Endothelial cell of umbilical vein (primary cell): Measurements from ENCODE around the gene LGALS3. TPM values are rescaled to one million over a fixed set of nuclear protein-coding genes. Genes with fewer than 3 reads are reported as not detected.

Experiments
- BruUV-seq: library from RNA; stranded (reverse); fragments of 400-500 nt; replicated peaks from 2 replicates; lab custom pipeline; 2021; lab: Mats Ljungman, UMichigan
- CTCF ChIA-PET: fragments of 300-600, 350-600 bp; sonication (Branson Sonifier 250); formaldehyde crosslinking; loops from one replicate; lab custom pipeline; 2021; ENCODE audit warnings: antibody characterized with exemption, inconsistent platforms; lab: Charles Lee
- POLR2A ChIA-PET: fragments of 300-600, 350-600 bp; sonication (Branson Sonifier 250); formaldehyde crosslinking; loops from one replicate; lab custom pipeline; 2021; ENCODE audit warnings: antibody characterized with exemption, inconsistent platforms; lab: Charles Lee
- DNase-seq: peaks from one replicate; pipeline ENCODE4 v3.0.0-alpha.2; 2011; ENCODE audit warnings: low read depth, low spot score
- FAIRE-seq: peaks from 2 replicates; lab custom pipeline; 2011; peaks lifted over from hg19 to GRCh38; lab: Jason Lieb, UNC
- H2AFZ ChIP-seq: 2 replicates; pipeline ENCODE4 v1.6.0; 2012; ENCODE audit warnings: low read depth, low read length, control low read depth, inconsistent platforms
- H3K27ac ChIP-seq: 2 replicates; pipeline ENCODE4 v1.5.1; 2011; ENCODE audit warnings: low read depth, mild to moderate bottlenecking, control low read depth, low read length, moderate library complexity; ENCODE audit not compliant: insufficient read depth
- H3K27me3 ChIP-seq, 2 experiments: 2 replicates each; pipeline versions ENCODE4 v1.6.0 to v1.6.1; 2011; ENCODE audit warnings: low read length in 2 of 2, mixed read lengths in 1 of 2; ENCODE audit not compliant: control insufficient read depth in 2 of 2, insufficient read depth in 2 of 2
- H3K36me3 ChIP-seq, 2 experiments: 2 replicates in 1 of 2; 3 replicates in 1 of 2; pipeline ENCODE4 v1.5.1; 2011; ENCODE audit warnings: low read length in 2 of 2, mild to moderate bottlenecking in 1 of 2, moderate library complexity in 1 of 2; ENCODE audit not compliant: control insufficient read depth in 2 of 2, insufficient read depth in 2 of 2; ENCODE audit errors: extremely low read depth in 1 of 2
- H3K4me1 ChIP-seq: 3 replicates; pipeline ENCODE4 v1.5.1; 2011; ENCODE audit warnings: mild to moderate bottlenecking, low read length; ENCODE audit not compliant: control insufficient read depth, insufficient read depth; ENCODE audit errors: extremely low read depth
- H3K4me2 ChIP-seq: 2 replicates; pipeline ENCODE4 v1.6.1; 2011; ENCODE audit warnings: low read length, control low read depth, mixed read lengths; ENCODE audit not compliant: insufficient read depth
- H3K4me3 ChIP-seq, 3 experiments: fragments of 200-600 bp in 1 of 3; sonication (generic), shearing (Covaris generic) in 1 of 3; replicated peaks in 1 of 3; 2 replicates each; pipeline ENCODE4 v1.5.1; 2011 to 2016; ENCODE audit warnings: control low read depth in 3 of 3, low read length in 3 of 3, mild to moderate bottlenecking in 2 of 3, inconsistent platforms in 1 of 3, low read depth in 1 of 3, moderate library complexity in 1 of 3; ENCODE audit not compliant: insufficient read depth in 1 of 3
- H3K79me2 ChIP-seq: 2 replicates; pipeline ENCODE4 v1.6.0; 2012; ENCODE audit warnings: low read length, inconsistent platforms; ENCODE audit not compliant: control insufficient read depth, insufficient read depth
- H3K9ac ChIP-seq: replicated peaks from 2 replicates; pipeline ENCODE3; 2011; ENCODE audit warnings: low read length, control low read depth; ENCODE audit not compliant: insufficient read depth; ENCODE audit errors: extremely low read depth
- H3K9me1 ChIP-seq: replicated peaks from 3 replicates; pipeline ENCODE4 v1.6.0; 2011; ENCODE audit warnings: mild to moderate bottlenecking, low read length; ENCODE audit not compliant: control insufficient read depth, insufficient read depth; ENCODE audit errors: extremely low read depth
- H3K9me3 ChIP-seq: replicated peaks from 2 replicates; pipeline ENCODE4 v1.5.1; 2012; ENCODE audit warnings: low read length, inconsistent platforms; ENCODE audit not compliant: control insufficient read depth, insufficient read depth
- H4K20me1 ChIP-seq: replicated peaks from 2 replicates; pipeline ENCODE3; 2011; ENCODE audit warnings: mild to moderate bottlenecking, low read length; ENCODE audit not compliant: control insufficient read depth, insufficient read depth; ENCODE audit errors: extremely low read depth
- CTCF ChIP-seq, 2 donors: IDR thresholded peaks; 1 replicate in 1 of 2; 2 replicates in 1 of 2; pipeline ENCODE4 v1.5.1; 2011; ENCODE audit warnings: low read length in 2 of 2, mild to moderate bottlenecking in 2 of 2, moderate library complexity in 2 of 2, control low read depth in 1 of 2, inconsistent platforms in 1 of 2, low read depth in 1 of 2; ENCODE audit not compliant: insufficient read depth in 1 of 2; ENCODE audit errors: extremely low read depth in 1 of 2
- EZH2 ChIP-seq: IDR thresholded peaks from 2 replicates; pipeline ENCODE4 v1.6.1; 2012; ENCODE audit warnings: borderline replicate concordance, low read depth, mild to moderate bottlenecking, moderate library complexity, low read length, inconsistent platforms; ENCODE audit not compliant: severe bottlenecking
- FOS ChIP-seq: IDR thresholded peaks from 2 replicates; pipeline ENCODE4 v1.6.1; 2011; ENCODE audit warnings: mild to moderate bottlenecking, low read length, moderate library complexity, borderline replicate concordance; ENCODE audit not compliant: insufficient read depth
- GATA2 ChIP-seq: IDR thresholded peaks from 2 replicates; pipeline ENCODE4 v1.7.0; 2011; ENCODE audit warnings: low read depth, mild to moderate bottlenecking, moderate library complexity, mixed read lengths, low read length; ENCODE audit not compliant: insufficient read length, insufficient read depth
- JUN ChIP-seq: IDR thresholded peaks from 2 replicates; pipeline ENCODE4 v1.6.1; 2011; ENCODE audit warnings: borderline replicate concordance, low read depth; ENCODE audit not compliant: insufficient read length, insufficient read depth
- MAX ChIP-seq: IDR thresholded peaks from 2 replicates; pipeline ENCODE4 v1.6.1; 2011; ENCODE audit not compliant: insufficient read depth, insufficient read length
- MYC ChIP-seq: IDR thresholded peaks from one replicate; pipeline ENCODE4 v1.6.1; 2011; ENCODE audit warnings: mild to moderate bottlenecking, low read depth, low read length
- POLR2A ChIP-seq: IDR thresholded peaks from 2 replicates; pipeline ENCODE4 v1.6.1; 2012; ENCODE audit warnings: low read depth, mild to moderate bottlenecking, control low read depth, low read length
- POLR2AphosphoS5 ChIP-seq: IDR thresholded peaks from 2 replicates; pipeline ENCODE4 v1.6.1; 2012; ENCODE audit warnings: low read depth, mild to moderate bottlenecking, control low read depth, low read length, moderate library complexity; ENCODE audit not compliant: insufficient read depth
- dilution Hi-C: fragments of 300-500 bp; cut with MboI; formaldehyde crosslinking; loops from one replicate; pipeline ENCODE4 v1.15.0; 2019; ENCODE audit warnings: low sequenced_read_pairs; ENCODE audit not compliant: extremely low pct_ligation_motif_present
- intact Hi-C: fragments of 100-400 bp; cut with micrococcal nuclease; formaldehyde crosslinking; loops from one replicate; pipeline ENCODE4 v1.10.0; 2022
- polyA plus RNA-seq, 4 experiments: library from polyadenylated mRNA; depleted of rRNA in 3 of 4; stranded (reverse) in 3 of 4; unstranded in 1 of 4; fragments of >200 nt; gene quantifications; 2 replicates each; pipeline versions ENCODE4 v1.2.1 to v1.2.3, GENCODE V29; 2011 to 2012; ENCODE audit warnings: missing spikeins in 1 of 4
- total RNA-seq: library from RNA; stranded (reverse); gene quantifications from 2 replicates; pipeline ENCODE4 v1.2.3, GENCODE V29; 2021

The LGALS3 gene
- total and polyA plus RNA-seq, 2 donors (not counting 3 experiments of a cell fraction or from before 2014, with no cell fraction given) = 33.8 to 55.1 TPM

GRCh38 chr14:55126932-55127459 lies 2.1 kb upstream of the LGALS3 start:
- Histone ChIP-seq H3K9me3 (no peaks in the 10 kb centered on the region), H3K9me1 (no peaks in the 10 kb centered on the region), H3K9ac (no peak overlapping the region), H3K79me2 (peaks cover 2% of the 10 kb centered on the region), H3K4me3 (no peak overlapping the region), H3K27ac (no peak overlapping the region), H4K20me1 (no peaks in the 10 kb centered on the region), H2AFZ (no peak overlapping the region), H3K36me3 (no peaks in the 10 kb centered on the region), H3K27me3 (no peaks in the 10 kb centered on the region), H3K4me2 (no peak overlapping the region), H3K4me1 (peaks cover 3% of the 10 kb centered on the region)
- TF ChIP-seq MAX = no peak
- TF ChIP-seq POLR2A = no peak
- no peak for TF ChIP-seq GATA2
- TF ChIP-seq EZH2 = no peak
- dilution Hi-C loops = no loop called here
- POLR2A ChIA-PET = no interaction called here
- no TSS peak for BruUV-seq
- CTCF ChIA-PET = interaction anchor here (1.1 to 1.2 kb wide), 2 partner anchors 23 to 34 kb away, joined by 3 to 5 read pairs; no protein-coding TSS in a partner anchor
- intact Hi-C loops = no loop called here
- DNase-seq (no peak), FAIRE-seq (no peak)

DNA sequence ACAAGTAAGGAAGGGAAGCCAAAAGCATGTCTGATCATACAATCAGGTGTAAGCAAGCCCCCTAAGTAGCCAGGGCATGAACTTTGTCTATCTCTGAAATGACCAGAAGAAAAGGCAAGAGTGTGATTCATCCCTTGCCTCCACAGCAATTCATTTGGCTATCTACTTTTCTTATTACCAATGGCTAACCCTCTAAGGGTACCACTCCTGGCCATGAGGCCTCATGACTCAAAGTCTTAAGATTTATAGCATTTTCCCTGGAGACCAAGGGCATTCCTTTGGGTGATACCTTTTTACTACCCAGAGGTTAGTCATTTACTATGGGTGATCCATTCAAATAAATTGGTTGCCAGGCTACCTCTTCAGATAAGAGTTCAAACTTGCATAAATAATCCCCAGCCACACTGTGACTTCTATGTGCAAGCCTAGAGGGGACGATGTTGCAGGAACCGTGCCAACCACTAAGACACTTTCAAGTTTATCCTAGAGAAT lies 1.5 kb upstream of the LGALS3 start:
- no peak overlapping the region for H2AFZ ChIP-seq
- intact Hi-C loops = no loop called here
- no TSS peak for BruUV-seq

More for the DNA sequence above, 1.5 kb upstream of the LGALS3 start:
- no peak overlapping the region for H3K4me2 ChIP-seq
- no peaks in the 10 kb centered on the region for H3K36me3 ChIP-seq
- H3K9me1 ChIP-seq = no peaks in the 10 kb centered on the region
- no peak for DNase-seq
- ChIA-PET CTCF (interaction anchor here (1.1 to 1.2 kb wide), 2 partner anchors 24 to 33 kb away, joined by 3 to 5 read pairs; no protein-coding TSS in a partner anchor), POLR2A (no interaction called here)
- dilution Hi-C loops = no loop called here
- H3K79me2 ChIP-seq = peaks cover 2% of the 10 kb centered on the region
- H4K20me1 ChIP-seq = no peaks in the 10 kb centered on the region
- peaks cover 3% of the 10 kb centered on the region for H3K4me1 ChIP-seq
- H3K27ac ChIP-seq = no peak overlapping the region
- no peak overlapping the region for H3K4me3 ChIP-seq
- no peak overlapping the region for H3K9ac ChIP-seq
- TF ChIP-seq POLR2A (no peak), CTCF (IDR thresholded peaks at IDR 0.05; ENCODE audit: extremely low read depth in 1 of 2, insufficient read depth in 1 of 2, low read depth in 1 of 2, low read length in 2 of 2) (no peak), POLR2AphosphoS5 (no peak), MAX (no peak), FOS (no peak), JUN (no peak), GATA2 (no peak), MYC (no peak), EZH2 (no peak)
- FAIRE-seq = no peak
- H3K9me3 ChIP-seq = no peaks in the 10 kb centered on the region
- no peaks in the 10 kb centered on the region for H3K27me3 ChIP-seq
